ENCODE measurements around the gene RBM48. TPM values are rescaled to one million over a fixed set of nuclear protein-coding genes. Genes with fewer than 3 reads are reported as not detected.
"Not testable (repeated sequence)": the region's sequence is repeated elsewhere in the genome, so short reads cannot be mapped to it uniquely, and the experiment has no call there.

Gene RBM48
- polyA plus RNA-seq (2011; rRNA removed) (3.2 and 5.8 TPM in 2 replicates), polyA minus RNA-seq (2011; rRNA and poly(A)+ RNA removed) (2.8 and 6.5 TPM in 2 replicates)

GRCh38 chr7:92528188-92528957 is at the start of gene RBM48, which contains the start of gene PEX1:
Gene RBM48 (plus strand): TSS chr7:92528795. CDS start chr7:92528814, 19 bp downstream.
Gene PEX1 (minus strand): TSS chr7:92528520. CDS start chr7:92528435, 85 bp downstream.
- ChIA-PET POLR2A (interaction anchor here (0.7 kb wide), 2 partner anchors 626 to 1413 kb away, joined by 4 to 5 read pairs; no protein-coding TSS in a partner anchor), CTCF (interaction anchor here (0.9 kb wide), 1 partner anchor 67 kb away, joined by 3 read pairs; no protein-coding TSS in a partner anchor)
- Histone ChIP-seq H3K36me3 (ENCODE audit: control insufficient read depth, insufficient read depth, low read length) (peaks cover 2% of the 10 kb centered on the region), H3K4me3 (ENCODE audit: low read depth, low read length) (peak within 1 kb of the TSS; percentile 89), H3K27me3 (ENCODE audit: control insufficient read depth, insufficient read depth, low read length) (no peaks in the 10 kb centered on the region)
- peak; percentile 41 for TF ChIP-seq CTCF (IDR thresholded peaks at IDR 0.05; ENCODE audit: insufficient read depth, low read depth, low read length)
- DNase-seq (ENCODE audit: low read depth) = peak; percentile 98

GRCh38 chr7:92479146-92479545 is 49.4 kb upstream of the RBM48 start:
- POLR2A ChIA-PET, CTCF ChIA-PET: not testable (repeated sequence)

GRCh38 chr7:92483624-92484023 is 45.0 kb upstream of the RBM48 start:
- CTCF ChIA-PET = not testable (repeated sequence)

More at GRCh38 chr7:92479146-92479545, 49.4 kb upstream of the RBM48 start:
- H3K4me3 ChIP-seq (ENCODE audit: low read depth, low read length); H3K36me3 ChIP-seq (ENCODE audit: control insufficient read depth, insufficient read depth, low read length); DNase-seq (ENCODE audit: low read depth); H3K27me3 ChIP-seq (ENCODE audit: control insufficient read depth, insufficient read depth, low read length): not testable (repeated sequence)

GRCh38 chr7:92484226-92484625 is 44.4 kb upstream of the RBM48 start:
- CTCF ChIA-PET; POLR2A ChIA-PET; H3K4me3 ChIP-seq (ENCODE audit: low read depth, low read length); H3K36me3 ChIP-seq (ENCODE audit: control insufficient read depth, insufficient read depth, low read length); H3K27me3 ChIP-seq (ENCODE audit: control insufficient read depth, insufficient read depth, low read length); DNase-seq (ENCODE audit: low read depth): not testable (repeated sequence)

More at GRCh38 chr7:92483624-92484023, 45.0 kb upstream of the RBM48 start:
- H3K36me3 ChIP-seq (ENCODE audit: control insufficient read depth, insufficient read depth, low read length); DNase-seq (ENCODE audit: low read depth); H3K4me3 ChIP-seq (ENCODE audit: low read depth, low read length); POLR2A ChIA-PET; H3K27me3 ChIP-seq (ENCODE audit: control insufficient read depth, insufficient read depth, low read length): not testable (repeated sequence)

- POLR2A ChIA-PET = no interaction called here
- Histone ChIP-seq H3K27me3 (ENCODE audit: control insufficient read depth, insufficient read depth, low read length) (no peaks in the 10 kb centered on the region), H3K4me3 (ENCODE audit: low read depth, low read length) (no peak overlapping the region), H3K36me3 (ENCODE audit: control insufficient read depth, insufficient read depth, low read length) (no peaks in the 10 kb centered on the region)
- CTCF ChIA-PET = no interaction called here
- no peak for TF ChIP-seq CTCF (IDR thresholded peaks at IDR 0.05; ENCODE audit: insufficient read depth, low read depth, low read length)
- no peak for DNase-seq (ENCODE audit: low read depth)
Observed at GRCh38 chr7:92485267-92485892, 43.2 kb upstream of the RBM48 start.

- POLR2A ChIA-PET = no interaction called here
- no peak for DNase-seq (ENCODE audit: low read depth)
- no peak for TF ChIP-seq CTCF (IDR thresholded peaks at IDR 0.05; ENCODE audit: insufficient read depth, low read depth, low read length)
- CTCF ChIA-PET = interaction anchor here (0.7 to 1.4 kb wide), 2 partner anchors 31 to 140 kb away, joined by 3 to 4 read pairs; no protein-coding TSS in a partner anchor
- Histone ChIP-seq H3K4me3 (ENCODE audit: low read depth, low read length) (no peak overlapping the region), H3K36me3 (ENCODE audit: control insufficient read depth, insufficient read depth, low read length) (peaks cover under 1% of the 10 kb centered on the region; the same call in 1 of the 2 replicates), H3K27me3 (ENCODE audit: control insufficient read depth, insufficient read depth, low read length) (no peaks in the 10 kb centered on the region)
Observed at GRCh38 chr7:92485974-92486373, 42.6 kb upstream of the RBM48 start.

All from BJ (cell line).